CD14-positive monocyte (primary cell): ENCODE measurements around the gene MIS18BP1. TPM values are rescaled to one million over a fixed set of nuclear protein-coding genes. Genes with fewer than 3 reads are reported as not detected.

Experiments used
- DNase-seq, 3 donors: peaks; one replicate each; pipeline ENCODE4 v3.0.0-alpha.2; 2011 to 2022
- H2AFZ ChIP-seq: 2 replicates; pipeline ENCODE4 v1.6.0; 2012; ENCODE audit warnings: mild to moderate bottlenecking, low read depth, low read length, inconsistent platforms; ENCODE audit not compliant: insufficient read depth, poor library complexity, severe bottlenecking
- H3K27ac ChIP-seq, 2 donors: 1 replicate in 1 of 2; 2 replicates in 1 of 2; pipeline ENCODE4 v1.5.1; 2012 to 2013; ENCODE audit warnings: low read length in 2 of 2, control low read depth in 1 of 2, inconsistent platforms in 1 of 2, low read depth in 1 of 2, mild to moderate bottlenecking in 1 of 2
- H3K27me3 ChIP-seq, 2 donors: one replicate each; pipeline versions ENCODE4 v1.6.0 to v1.6.1; 2011 to 2013; ENCODE audit warnings: low read length in 2 of 2; ENCODE audit not compliant: control insufficient read depth in 2 of 2, insufficient read depth in 2 of 2
- H3K36me3 ChIP-seq, 2 donors: replicated peaks in 1 of 2; 1 replicate in 1 of 2; 2 replicates in 1 of 2; pipeline versions ENCODE4 v1.5.1 to v1.6.1; 2012 to 2013; ENCODE audit warnings: low read length in 2 of 2, control low read depth in 1 of 2, inconsistent platforms in 1 of 2, mild to moderate bottlenecking in 1 of 2; ENCODE audit not compliant: insufficient read depth in 2 of 2, control insufficient read depth in 1 of 2
- H3K4me1 ChIP-seq, 2 donors: 1 replicate in 1 of 2; 2 replicates in 1 of 2; pipeline versions ENCODE4 v1.5.1 to v1.6.1; 2012 to 2013; ENCODE audit warnings: low read length in 2 of 2, control low read depth in 1 of 2, inconsistent platforms in 1 of 2, mild to moderate bottlenecking in 1 of 2, moderate library complexity in 1 of 2; ENCODE audit not compliant: insufficient read depth in 2 of 2, control insufficient read depth in 1 of 2
- H3K4me2 ChIP-seq: replicated peaks from 2 replicates; pipeline ENCODE3; 2012; ENCODE audit warnings: low read length, moderate library complexity, mild to moderate bottlenecking; ENCODE audit not compliant: poor library complexity, severe bottlenecking; ENCODE audit errors: extremely low read depth
- H3K4me3 ChIP-seq, 3 experiments: fragments of 200-600 bp in 1 of 3; sonication (generic) in 1 of 3; replicated peaks in 1 of 3; 1 replicate in 2 of 3; 2 replicates in 1 of 3; pipeline ENCODE4 v1.5.1; 2011 to 2013; ENCODE audit warnings: low read length in 3 of 3, mild to moderate bottlenecking in 3 of 3, control low read depth in 2 of 3, low read depth in 2 of 3, inconsistent platforms in 1 of 3, moderate library complexity in 1 of 3
- H3K79me2 ChIP-seq: 2 replicates; pipeline ENCODE4 v1.6.0; 2012; ENCODE audit warnings: mild to moderate bottlenecking, control low read depth, inconsistent platforms, low read length, moderate library complexity; ENCODE audit not compliant: insufficient read depth
- H3K9ac ChIP-seq: 2 replicates; pipeline ENCODE4 v1.6.0; 2017; ENCODE audit warnings: low read length, mild to moderate bottlenecking; ENCODE audit not compliant: insufficient read depth, poor library complexity, severe bottlenecking
- H3K9me3 ChIP-seq, 2 donors: replicated peaks in 1 of 2; 1 replicate in 1 of 2; 2 replicates in 1 of 2; pipeline versions ENCODE4 v1.5.1 to v1.6.1; 2012 to 2013; ENCODE audit warnings: low read length in 2 of 2, control low read depth in 1 of 2; ENCODE audit not compliant: control insufficient read depth in 1 of 2, insufficient read depth in 1 of 2
- H4K20me1 ChIP-seq: 2 replicates; pipeline ENCODE4 v1.6.0; 2012; ENCODE audit warnings: mild to moderate bottlenecking, low read length, control low read depth, moderate library complexity; ENCODE audit not compliant: insufficient read depth
- H3K27ac Mint-ChIP-seq, 7 donors: one replicate each; pipeline ENCODE4 v1.8.0; 2020; ENCODE audit warnings: mild to moderate bottlenecking in 7 of 7, mixed read lengths in 7 of 7, moderate library complexity in 6 of 7, inconsistent platforms in 2 of 7
- H3K27me3 Mint-ChIP-seq, 3 donors: one replicate each; pipeline ENCODE4 v1.8.0; 2021 to 2022; ENCODE audit warnings: low read depth in 3 of 3, mild to moderate bottlenecking in 3 of 3, mixed read lengths in 3 of 3, moderate library complexity in 3 of 3, inconsistent platforms in 1 of 3
- H3K36me3 Mint-ChIP-seq, 2 donors: one replicate each; pipeline ENCODE4 v1.8.0; 2020; ENCODE audit warnings: mixed read lengths in 2 of 2, inconsistent platforms in 1 of 2, mild to moderate bottlenecking in 1 of 2
- H3K4me1 Mint-ChIP-seq: one replicate; pipeline ENCODE4 v1.8.0; 2020; ENCODE audit warnings: mild to moderate bottlenecking, mixed read lengths
- H3K4me3 Mint-ChIP-seq, 2 donors: one replicate each; pipeline ENCODE4 v1.8.0; 2020; ENCODE audit warnings: mild to moderate bottlenecking in 2 of 2, mixed read lengths in 2 of 2, moderate library complexity in 1 of 2
- H3K9me3 Mint-ChIP-seq, 7 donors: one replicate each; pipeline ENCODE4 v1.8.0; 2020 to 2022; ENCODE audit warnings: mixed read lengths in 7 of 7, mild to moderate bottlenecking in 6 of 7, moderate library complexity in 6 of 7, inconsistent platforms in 2 of 7
- CTCF ChIP-seq: fragments of 200-600 bp; IDR thresholded peaks from one replicate; pipeline ENCODE4 v1.8.0; 2022; ENCODE audit warnings: antibody characterized with exemption, mild to moderate bottlenecking
- WGBS: methylation state at CpG from one replicate; pipeline ENCODE4 v1.1.5; 2013; ENCODE audit warnings: missing lambda C conversion rate; ENCODE audit not compliant: insufficient coverage; 5-methylcytosine and 5-hydroxymethylcytosine counted together
- intact Hi-C, 2 donors: fragments of 100-400 bp; cut with micrococcal nuclease; formaldehyde crosslinking; loops; one replicate each; pipeline versions ENCODE4 v1.15.0 to v1.15.1; 2023
- polyA plus RNA-seq, 3 donors: library from polyadenylated mRNA; depleted of rRNA in 1 of 3; unstranded in 2 of 3; stranded (reverse) in 1 of 3; fragments of 300-500 nt in 2 of 3; fragments of >200 nt in 1 of 3; fragmentation: Illumina TruSeq in 2 of 3; gene quantifications; 1 replicate in 2 of 3; 2 replicates in 1 of 3; pipeline ENCODE4 v1.2.3, GENCODE V29; 2012 to 2021

Gene MIS18BP1
- polyA plus RNA-seq, 3 donors = 39.2 to 61.8 (median 45.6) TPM

GRCh38 chr14:45271858-45272537 lies 19.0 kb upstream of the MIS18BP1 start:
- H3K9me3 Mint-ChIP-seq = peaks cover 0 to 3% (median 0%) of the 10 kb centered on the region in 7 donors
- Histone ChIP-seq H3K27ac (no peak overlapping the region), H3K4me2 (no peak overlapping the region), H4K20me1 (no peaks in the 10 kb centered on the region), H3K27me3 (no peaks in the 10 kb centered on the region), H3K36me3 (no peaks in the 10 kb centered on the region), H3K4me3 (no peak overlapping the region), H3K79me2 (no peaks in the 10 kb centered on the region), H3K4me1 (no peaks in the 10 kb centered on the region), H3K9me3 (no peaks in the 10 kb centered on the region), H3K9ac (no peak overlapping the region), H2AFZ (no peak overlapping the region)
- H3K27ac Mint-ChIP-seq = no peak overlapping the region
- TF ChIP-seq CTCF = no peak
- H3K27me3 Mint-ChIP-seq = peaks cover 0 to 2% (median 0%) of the 10 kb centered on the region in 3 donors
- H3K4me1 Mint-ChIP-seq = no peaks in the 10 kb centered on the region
- no peak for DNase-seq
- no CpG with 5 or more reads among the region's 6 CpGs for WGBS
- no peak overlapping the region for H3K4me3 Mint-ChIP-seq
- H3K36me3 Mint-ChIP-seq = no peaks in the 10 kb centered on the region
- intact Hi-C loops = no loop called here

GRCh38 chr14:45270031-45270430 lies 17.0 kb upstream of the MIS18BP1 start:
- Histone ChIP-seq H2AFZ (no peak overlapping the region), H3K4me3 (no peak overlapping the region), H3K4me1 (no peaks in the 10 kb centered on the region), H3K79me2 (no peaks in the 10 kb centered on the region), H3K4me2 (no peak overlapping the region), H3K27me3 (no peaks in the 10 kb centered on the region), H3K27ac (no peak overlapping the region), H3K36me3 (no peaks in the 10 kb centered on the region), H4K20me1 (no peaks in the 10 kb centered on the region), H3K9me3 (no peaks in the 10 kb centered on the region), H3K9ac (no peak overlapping the region)
- intact Hi-C loops = no loop called here
- 100% methylated on average over 1 of the region's 1 CpG for WGBS
- no peak overlapping the region for H3K4me3 Mint-ChIP-seq
- no peaks in the 10 kb centered on the region for H3K36me3 Mint-ChIP-seq
- H3K27ac Mint-ChIP-seq = peak overlapping the region in 1 of 7 donors; percentile 32
- no peaks in the 10 kb centered on the region for H3K4me1 Mint-ChIP-seq
- TF ChIP-seq CTCF = no peak
- H3K27me3 Mint-ChIP-seq = peaks cover 0 to 2% (median 0%) of the 10 kb centered on the region in 3 donors
- no peak for DNase-seq
- H3K9me3 Mint-ChIP-seq = no peaks in the 10 kb centered on the region
